WTC11 (cell line): ENCODE results near the gene SEZ6. TPM values are rescaled to one million over a fixed set of nuclear protein-coding genes. Genes with fewer than 3 reads are reported as not detected.

Experiments used
- ATAC-seq: fragments of 200-7000 bp; cut with Tn5 transposase; 2 replicates; pipeline ENCODE4 v1.10.0; 2021; ENCODE audit warnings: mild to moderate bottlenecking, moderate library complexity
- CTCF ChIA-PET: fragments of 300-600 bp; sonication (Branson Sonifier 250); formaldehyde crosslinking; loops from one replicate; lab custom pipeline; 2021; ENCODE audit warnings: antibody characterized with exemption; lab: Charles Lee
- POLR2A ChIA-PET: fragments of 350-600 bp; sonication (Branson Sonifier 250); formaldehyde crosslinking; loops from one replicate; lab custom pipeline; 2021; ENCODE audit warnings: antibody characterized with exemption; lab: Charles Lee
- DNase-seq: peaks from one replicate; pipeline ENCODE4 v3.0.0; 2021; ENCODE audit warnings: low spot score
- H3K27ac Mint-ChIP-seq: 2 replicates; pipeline ENCODE4 v1.8.0; 2021; ENCODE audit warnings: mixed read lengths
- H3K27me3 Mint-ChIP-seq: 2 replicates; pipeline ENCODE4 v1.8.0; 2021; ENCODE audit warnings: low read depth, mild to moderate bottlenecking, moderate library complexity, mixed read lengths
- H3K36me3 Mint-ChIP-seq: 2 replicates; pipeline ENCODE4 v1.8.0; 2021; ENCODE audit warnings: mixed read lengths
- H3K4me1 Mint-ChIP-seq: 2 replicates; pipeline ENCODE4 v1.8.0; 2022; ENCODE audit warnings: mixed read lengths
- H3K4me3 Mint-ChIP-seq: 2 replicates; pipeline ENCODE4 v1.8.0; 2021; ENCODE audit warnings: mild to moderate bottlenecking, moderate library complexity, mixed read lengths
- H3K9me3 Mint-ChIP-seq: 2 replicates; pipeline ENCODE4 v1.8.0; 2021; ENCODE audit warnings: mixed read lengths
- CBFB ChIP-seq: sonication (generic); formaldehyde crosslinking; IDR thresholded peaks from 2 replicates; pipeline ENCODE4 v1.8.1; 2022; ENCODE audit warnings: mild to moderate bottlenecking, low read depth, missing genetic modification reagents
- CREM ChIP-seq: sonication (generic); formaldehyde crosslinking; IDR thresholded peaks from 2 replicates; pipeline ENCODE4 v1.8.1; 2022; ENCODE audit warnings: mild to moderate bottlenecking, missing genetic modification reagents, moderate library complexity
- GRHL2 ChIP-seq: fragments of 250-450 bp; sonication (Bioruptor Pico); IDR thresholded peaks from 2 replicates; pipeline ENCODE4 v1.8.0; 2022; ENCODE audit warnings: mild to moderate bottlenecking, moderate library complexity; ENCODE audit not compliant: insufficient replicate concordance, severe bottlenecking
- GTF2I ChIP-seq: fragments of 250-450 bp; sonication (Bioruptor Pico); conservative IDR thresholded peaks from 2 replicates; pipeline ENCODE4 v1.4.0; 2021; ENCODE audit warnings: mild to moderate bottlenecking
- HMGA2 ChIP-seq: fragments of 250-450 bp; sonication (Bioruptor Pico); IDR thresholded peaks from 2 replicates; pipeline ENCODE4 v1.4.0; 2021; ENCODE audit warnings: mild to moderate bottlenecking, moderate library complexity
- JAZF1 ChIP-seq: fragments of 250-450 bp; sonication (Bioruptor Pico); IDR thresholded peaks from 2 replicates; pipeline ENCODE4 v1.9.0; 2021; ENCODE audit warnings: moderate library complexity, mild to moderate bottlenecking, inconsistent platforms
- MXD4 ChIP-seq: fragments of 250-450 bp; sonication (Bioruptor Pico); IDR thresholded peaks from 2 replicates; pipeline ENCODE4 v1.8.0; 2021; ENCODE audit warnings: mild to moderate bottlenecking, moderate library complexity, borderline replicate concordance
- NFATC4 ChIP-seq: fragments of 250-450 bp; sonication (Bioruptor Pico); IDR thresholded peaks from 2 replicates; pipeline ENCODE4 v1.9.0; 2021; ENCODE audit warnings: mild to moderate bottlenecking
- SP1 ChIP-seq: sonication (generic); formaldehyde crosslinking; conservative IDR thresholded peaks from 2 replicates; pipeline ENCODE4 v1.8.1; 2022; ENCODE audit warnings: missing genetic modification reagents
- ZNF138 ChIP-seq: sonication (generic); formaldehyde crosslinking; conservative IDR thresholded peaks from 2 replicates; pipeline ENCODE4 v1.8.1; 2022; ENCODE audit warnings: mild to moderate bottlenecking, moderate library complexity, missing genetic modification reagents
- ZNF416 ChIP-seq: fragments of 250-450 bp; sonication (Bioruptor Pico); IDR thresholded peaks from 2 replicates; pipeline ENCODE4 v1.9.0; 2021; ENCODE audit warnings: mild to moderate bottlenecking, inconsistent platforms
- ZNF671 ChIP-seq: fragments of 250-450 bp; sonication (Bioruptor Pico); IDR thresholded peaks from 2 replicates; pipeline ENCODE4 v1.8.0; 2021; ENCODE audit warnings: mild to moderate bottlenecking
- total RNA-seq: library from RNA; stranded (reverse); gene quantifications from 3 replicates; pipeline ENCODE4 v1.2.3, GENCODE V29; 2021
- TF ChIP-seq, protein P1 (sequence below): sonication (generic); formaldehyde crosslinking; IDR thresholded peaks from 2 replicates; pipeline ENCODE4 v1.8.1; 2023; ENCODE audit warnings: mild to moderate bottlenecking, missing genetic modification reagents
- TF ChIP-seq, protein P2 (sequence below): sonication (generic); formaldehyde crosslinking; IDR thresholded peaks from 2 replicates; pipeline ENCODE4 v1.8.1; 2022; ENCODE audit warnings: low read depth, mild to moderate bottlenecking, moderate library complexity, missing genetic modification reagents, borderline replicate concordance
- TF ChIP-seq, protein P3 (sequence below): sonication (generic); formaldehyde crosslinking; IDR thresholded peaks from 2 replicates; pipeline ENCODE4 v1.8.1; 2022; ENCODE audit warnings: missing genetic modification reagents, borderline replicate concordance
- TF ChIP-seq, protein P4 (sequence below): sonication (generic); formaldehyde crosslinking; IDR thresholded peaks from 2 replicates; pipeline ENCODE4 v1.8.1; 2023; ENCODE audit warnings: mild to moderate bottlenecking, missing genetic modification reagents, borderline replicate concordance
- TF ChIP-seq, protein P5 (sequence below): fragments of 250-450 bp; sonication (Bioruptor Pico); IDR thresholded peaks from 2 replicates; pipeline ENCODE4 v1.9.0; 2021; ENCODE audit warnings: mild to moderate bottlenecking, borderline replicate concordance
- TF ChIP-seq, protein P6 (sequence below): sonication (generic); formaldehyde crosslinking; IDR thresholded peaks from 2 replicates; pipeline ENCODE4 v1.8.0; 2023; ENCODE audit warnings: missing genetic modification reagents, mild to moderate bottlenecking, borderline replicate concordance

SEZ6 gene
- total RNA-seq, 1 experiment from 2014 or later = 3.0 TPM

- Mint-ChIP-seq H3K9me3 (no peaks in the 10 kb centered on the region), H3K4me1 (peaks cover 57% of the 10 kb centered on the region), H3K27me3 (peaks cover 29% of the 10 kb centered on the region), H3K36me3 (no peaks in the 10 kb centered on the region), H3K4me3 (no peak overlapping the region), H3K27ac (no peak overlapping the region)
- ATAC-seq (no peak), DNase-seq (no peak)
- ChIA-PET CTCF (interaction anchor here (1.1 to 3.1 kb wide), 3 partner anchors 11 to 95 kb away, joined by 3 to 31 read pairs (median 19); no protein-coding TSS in a partner anchor), POLR2A (interaction anchor here (3.0 kb wide), 1 partner anchor 11 kb away, joined by 13 read pairs; no protein-coding TSS in a partner anchor)
- TF ChIP-seq ZNF671 (CRISPR knock-in tag) (no peak), GTF2I (CRISPR knock-in tag) (no peak), NFATC4 (no peak), JAZF1 (no peak), HMGA2 (CRISPR knock-in tag) (no peak)
- TF ChIP-seq, protein P1, sequence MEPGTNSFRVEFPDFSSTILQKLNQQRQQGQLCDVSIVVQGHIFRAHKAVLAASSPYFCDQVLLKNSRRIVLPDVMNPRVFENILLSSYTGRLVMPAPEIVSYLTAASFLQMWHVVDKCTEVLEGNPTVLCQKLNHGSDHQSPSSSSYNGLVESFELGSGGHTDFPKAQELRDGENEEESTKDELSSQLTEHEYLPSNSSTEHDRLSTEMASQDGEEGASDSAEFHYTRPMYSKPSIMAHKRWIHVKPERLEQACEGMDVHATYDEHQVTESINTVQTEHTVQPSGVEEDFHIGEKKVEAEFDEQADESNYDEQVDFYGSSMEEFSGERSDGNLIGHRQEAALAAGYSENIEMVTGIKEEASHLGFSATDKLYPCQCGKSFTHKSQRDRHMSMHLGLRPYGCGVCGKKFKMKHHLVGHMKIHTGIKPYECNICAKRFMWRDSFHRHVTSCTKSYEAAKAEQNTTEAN (CRISPR knock-in tag) = no peak
- TF ChIP-seq, protein P2, sequence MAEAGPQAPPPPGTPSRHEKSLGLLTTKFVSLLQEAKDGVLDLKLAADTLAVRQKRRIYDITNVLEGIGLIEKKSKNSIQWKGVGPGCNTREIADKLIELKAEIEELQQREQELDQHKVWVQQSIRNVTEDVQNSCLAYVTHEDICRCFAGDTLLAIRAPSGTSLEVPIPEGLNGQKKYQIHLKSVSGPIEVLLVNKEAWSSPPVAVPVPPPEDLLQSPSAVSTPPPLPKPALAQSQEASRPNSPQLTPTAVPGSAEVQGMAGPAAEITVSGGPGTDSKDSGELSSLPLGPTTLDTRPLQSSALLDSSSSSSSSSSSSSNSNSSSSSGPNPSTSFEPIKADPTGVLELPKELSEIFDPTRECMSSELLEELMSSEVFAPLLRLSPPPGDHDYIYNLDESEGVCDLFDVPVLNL (CRISPR knock-in tag) = no peak
- TF ChIP-seq, protein P3, sequence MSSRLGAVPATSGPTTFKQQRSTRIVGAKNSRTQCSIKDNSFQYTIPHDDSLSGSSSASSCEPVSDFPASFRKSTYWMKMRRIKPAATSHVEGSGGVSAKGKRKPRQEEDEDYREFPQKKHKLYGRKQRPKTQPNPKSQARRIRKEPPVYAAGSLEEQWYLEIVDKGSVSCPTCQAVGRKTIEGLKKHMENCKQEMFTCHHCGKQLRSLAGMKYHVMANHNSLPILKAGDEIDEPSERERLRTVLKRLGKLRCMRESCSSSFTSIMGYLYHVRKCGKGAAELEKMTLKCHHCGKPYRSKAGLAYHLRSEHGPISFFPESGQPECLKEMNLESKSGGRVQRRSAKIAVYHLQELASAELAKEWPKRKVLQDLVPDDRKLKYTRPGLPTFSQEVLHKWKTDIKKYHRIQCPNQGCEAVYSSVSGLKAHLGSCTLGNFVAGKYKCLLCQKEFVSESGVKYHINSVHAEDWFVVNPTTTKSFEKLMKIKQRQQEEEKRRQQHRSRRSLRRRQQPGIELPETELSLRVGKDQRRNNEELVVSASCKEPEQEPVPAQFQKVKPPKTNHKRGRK (CRISPR knock-in tag) = no peak
These were observed 15.4 kb upstream of the SEZ6 start for GRCh38 chr17:29021226-29021625.

DNA sequence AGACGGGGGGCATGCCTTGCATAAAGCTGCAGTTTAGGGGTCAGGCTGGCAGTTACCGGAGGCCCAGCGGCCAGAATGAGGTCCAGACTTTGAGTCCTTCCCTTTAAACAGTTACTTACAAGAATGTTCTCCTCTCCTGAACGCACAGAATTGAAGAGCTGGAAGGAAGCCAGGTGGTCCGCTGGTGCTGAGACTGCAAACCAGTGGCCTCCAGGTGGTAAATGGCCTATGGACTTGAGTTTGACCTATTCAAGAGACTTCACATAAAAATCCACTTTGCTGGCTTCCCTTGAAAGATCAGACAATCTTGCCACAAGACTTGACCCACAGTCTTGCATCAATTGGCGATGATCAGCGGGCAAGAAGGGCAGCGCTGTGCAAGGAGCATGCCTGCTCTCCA lies 14.7 kb upstream of the SEZ6 start:
- no peaks in the 10 kb centered on the region for H3K36me3 Mint-ChIP-seq
- H3K4me3 Mint-ChIP-seq = no peak overlapping the region
- H3K9me3 Mint-ChIP-seq = no peaks in the 10 kb centered on the region
- CTCF ChIA-PET = interaction anchor here (1.1 to 3.1 kb wide), 14 partner anchors 10 to 96 kb away, joined by 3 to 31 read pairs (median 8); no protein-coding TSS in a partner anchor
- DNase-seq = no peak
- peaks cover 60% of the 10 kb centered on the region for H3K4me1 Mint-ChIP-seq
- peaks cover 29% of the 10 kb centered on the region for H3K27me3 Mint-ChIP-seq
- no peak for ATAC-seq
- H3K27ac Mint-ChIP-seq = no peak overlapping the region
- POLR2A ChIA-PET = interaction anchor here (0.9 to 3.0 kb wide), 3 partner anchors 8 to 22 kb away, joined by 3 to 13 read pairs (median 4); partner anchors contain the start of gene PIPOX
- no peak for TF ChIP-seq CBFB (CRISPR knock-in tag)
- TF ChIP-seq, protein P4, sequence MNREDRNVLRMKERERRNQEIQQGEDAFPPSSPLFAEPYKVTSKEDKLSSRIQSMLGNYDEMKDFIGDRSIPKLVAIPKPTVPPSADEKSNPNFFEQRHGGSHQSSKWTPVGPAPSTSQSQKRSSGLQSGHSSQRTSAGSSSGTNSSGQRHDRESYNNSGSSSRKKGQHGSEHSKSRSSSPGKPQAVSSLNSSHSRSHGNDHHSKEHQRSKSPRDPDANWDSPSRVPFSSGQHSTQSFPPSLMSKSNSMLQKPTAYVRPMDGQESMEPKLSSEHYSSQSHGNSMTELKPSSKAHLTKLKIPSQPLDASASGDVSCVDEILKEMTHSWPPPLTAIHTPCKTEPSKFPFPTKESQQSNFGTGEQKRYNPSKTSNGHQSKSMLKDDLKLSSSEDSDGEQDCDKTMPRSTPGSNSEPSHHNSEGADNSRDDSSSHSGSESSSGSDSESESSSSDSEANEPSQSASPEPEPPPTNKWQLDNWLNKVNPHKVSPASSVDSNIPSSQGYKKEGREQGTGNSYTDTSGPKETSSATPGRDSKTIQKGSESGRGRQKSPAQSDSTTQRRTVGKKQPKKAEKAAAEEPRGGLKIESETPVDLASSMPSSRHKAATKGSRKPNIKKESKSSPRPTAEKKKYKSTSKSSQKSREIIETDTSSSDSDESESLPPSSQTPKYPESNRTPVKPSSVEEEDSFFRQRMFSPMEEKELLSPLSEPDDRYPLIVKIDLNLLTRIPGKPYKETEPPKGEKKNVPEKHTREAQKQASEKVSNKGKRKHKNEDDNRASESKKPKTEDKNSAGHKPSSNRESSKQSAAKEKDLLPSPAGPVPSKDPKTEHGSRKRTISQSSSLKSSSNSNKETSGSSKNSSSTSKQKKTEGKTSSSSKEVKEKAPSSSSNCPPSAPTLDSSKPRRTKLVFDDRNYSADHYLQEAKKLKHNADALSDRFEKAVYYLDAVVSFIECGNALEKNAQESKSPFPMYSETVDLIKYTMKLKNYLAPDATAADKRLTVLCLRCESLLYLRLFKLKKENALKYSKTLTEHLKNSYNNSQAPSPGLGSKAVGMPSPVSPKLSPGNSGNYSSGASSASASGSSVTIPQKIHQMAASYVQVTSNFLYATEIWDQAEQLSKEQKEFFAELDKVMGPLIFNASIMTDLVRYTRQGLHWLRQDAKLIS = no peak
- no peak for TF ChIP-seq SP1 (CRISPR knock-in tag)
- TF ChIP-seq, protein P5, sequence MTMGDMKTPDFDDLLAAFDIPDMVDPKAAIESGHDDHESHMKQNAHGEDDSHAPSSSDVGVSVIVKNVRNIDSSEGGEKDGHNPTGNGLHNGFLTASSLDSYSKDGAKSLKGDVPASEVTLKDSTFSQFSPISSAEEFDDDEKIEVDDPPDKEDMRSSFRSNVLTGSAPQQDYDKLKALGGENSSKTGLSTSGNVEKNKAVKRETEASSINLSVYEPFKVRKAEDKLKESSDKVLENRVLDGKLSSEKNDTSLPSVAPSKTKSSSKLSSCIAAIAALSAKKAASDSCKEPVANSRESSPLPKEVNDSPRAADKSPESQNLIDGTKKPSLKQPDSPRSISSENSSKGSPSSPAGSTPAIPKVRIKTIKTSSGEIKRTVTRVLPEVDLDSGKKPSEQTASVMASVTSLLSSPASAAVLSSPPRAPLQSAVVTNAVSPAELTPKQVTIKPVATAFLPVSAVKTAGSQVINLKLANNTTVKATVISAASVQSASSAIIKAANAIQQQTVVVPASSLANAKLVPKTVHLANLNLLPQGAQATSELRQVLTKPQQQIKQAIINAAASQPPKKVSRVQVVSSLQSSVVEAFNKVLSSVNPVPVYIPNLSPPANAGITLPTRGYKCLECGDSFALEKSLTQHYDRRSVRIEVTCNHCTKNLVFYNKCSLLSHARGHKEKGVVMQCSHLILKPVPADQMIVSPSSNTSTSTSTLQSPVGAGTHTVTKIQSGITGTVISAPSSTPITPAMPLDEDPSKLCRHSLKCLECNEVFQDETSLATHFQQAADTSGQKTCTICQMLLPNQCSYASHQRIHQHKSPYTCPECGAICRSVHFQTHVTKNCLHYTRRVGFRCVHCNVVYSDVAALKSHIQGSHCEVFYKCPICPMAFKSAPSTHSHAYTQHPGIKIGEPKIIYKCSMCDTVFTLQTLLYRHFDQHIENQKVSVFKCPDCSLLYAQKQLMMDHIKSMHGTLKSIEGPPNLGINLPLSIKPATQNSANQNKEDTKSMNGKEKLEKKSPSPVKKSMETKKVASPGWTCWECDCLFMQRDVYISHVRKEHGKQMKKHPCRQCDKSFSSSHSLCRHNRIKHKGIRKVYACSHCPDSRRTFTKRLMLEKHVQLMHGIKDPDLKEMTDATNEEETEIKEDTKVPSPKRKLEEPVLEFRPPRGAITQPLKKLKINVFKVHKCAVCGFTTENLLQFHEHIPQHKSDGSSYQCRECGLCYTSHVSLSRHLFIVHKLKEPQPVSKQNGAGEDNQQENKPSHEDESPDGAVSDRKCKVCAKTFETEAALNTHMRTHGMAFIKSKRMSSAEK (CRISPR knock-in tag) = no peak
- TF ChIP-seq GRHL2 (CRISPR knock-in tag) = no peak
- no peak for TF ChIP-seq MXD4 (CRISPR knock-in tag)
- no peak for TF ChIP-seq NFATC4
- TF ChIP-seq, protein P6, sequence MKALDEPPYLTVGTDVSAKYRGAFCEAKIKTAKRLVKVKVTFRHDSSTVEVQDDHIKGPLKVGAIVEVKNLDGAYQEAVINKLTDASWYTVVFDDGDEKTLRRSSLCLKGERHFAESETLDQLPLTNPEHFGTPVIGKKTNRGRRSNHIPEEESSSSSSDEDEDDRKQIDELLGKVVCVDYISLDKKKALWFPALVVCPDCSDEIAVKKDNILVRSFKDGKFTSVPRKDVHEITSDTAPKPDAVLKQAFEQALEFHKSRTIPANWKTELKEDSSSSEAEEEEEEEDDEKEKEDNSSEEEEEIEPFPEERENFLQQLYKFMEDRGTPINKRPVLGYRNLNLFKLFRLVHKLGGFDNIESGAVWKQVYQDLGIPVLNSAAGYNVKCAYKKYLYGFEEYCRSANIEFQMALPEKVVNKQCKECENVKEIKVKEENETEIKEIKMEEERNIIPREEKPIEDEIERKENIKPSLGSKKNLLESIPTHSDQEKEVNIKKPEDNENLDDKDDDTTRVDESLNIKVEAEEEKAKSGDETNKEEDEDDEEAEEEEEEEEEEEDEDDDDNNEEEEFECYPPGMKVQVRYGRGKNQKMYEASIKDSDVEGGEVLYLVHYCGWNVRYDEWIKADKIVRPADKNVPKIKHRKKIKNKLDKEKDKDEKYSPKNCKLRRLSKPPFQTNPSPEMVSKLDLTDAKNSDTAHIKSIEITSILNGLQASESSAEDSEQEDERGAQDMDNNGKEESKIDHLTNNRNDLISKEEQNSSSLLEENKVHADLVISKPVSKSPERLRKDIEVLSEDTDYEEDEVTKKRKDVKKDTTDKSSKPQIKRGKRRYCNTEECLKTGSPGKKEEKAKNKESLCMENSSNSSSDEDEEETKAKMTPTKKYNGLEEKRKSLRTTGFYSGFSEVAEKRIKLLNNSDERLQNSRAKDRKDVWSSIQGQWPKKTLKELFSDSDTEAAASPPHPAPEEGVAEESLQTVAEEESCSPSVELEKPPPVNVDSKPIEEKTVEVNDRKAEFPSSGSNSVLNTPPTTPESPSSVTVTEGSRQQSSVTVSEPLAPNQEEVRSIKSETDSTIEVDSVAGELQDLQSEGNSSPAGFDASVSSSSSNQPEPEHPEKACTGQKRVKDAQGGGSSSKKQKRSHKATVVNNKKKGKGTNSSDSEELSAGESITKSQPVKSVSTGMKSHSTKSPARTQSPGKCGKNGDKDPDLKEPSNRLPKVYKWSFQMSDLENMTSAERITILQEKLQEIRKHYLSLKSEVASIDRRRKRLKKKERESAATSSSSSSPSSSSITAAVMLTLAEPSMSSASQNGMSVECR (CRISPR knock-in tag) = no peak
- no peak for TF ChIP-seq CREM (CRISPR knock-in tag)
- TF ChIP-seq ZNF138 (CRISPR knock-in tag) = no peak
- no peak for TF ChIP-seq ZNF416 (CRISPR knock-in tag)
